Measurements from ENCODE around the gene POLR3E.
"Not testable (repeated sequence)": the region's sequence is repeated elsewhere in the genome, so short reads cannot be mapped to it uniquely, and the experiment has no call there.

Gene POLR3E

DNA sequence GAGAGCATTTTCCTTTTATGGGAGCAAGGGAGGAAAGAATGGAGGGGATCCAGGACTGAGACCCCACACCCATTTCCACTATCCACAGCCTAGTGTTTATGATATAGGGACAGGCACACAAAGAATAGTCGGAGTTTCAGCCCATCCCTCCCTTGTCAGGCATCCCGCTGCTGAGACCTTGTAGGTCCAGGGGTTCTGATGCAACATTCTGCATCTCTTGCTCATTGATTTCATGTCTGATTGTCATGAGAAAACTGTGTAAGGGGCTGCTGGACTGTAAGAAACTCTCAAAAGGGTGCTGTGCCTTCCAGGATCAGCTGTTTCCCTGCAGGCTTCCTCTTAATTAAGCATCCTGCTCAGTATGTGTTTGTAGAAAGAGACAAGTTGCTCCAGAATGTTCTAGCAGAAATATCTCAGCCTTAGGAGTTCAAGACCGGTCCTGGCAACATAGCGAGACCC is 5.3 kb upstream of the POLR3E start:
- DNase-seq (ENCODE audit: low read depth in 2 of 2): no peak

GRCh38 chr16:22292320-22292719 is 4.9 kb upstream of the POLR3E start:
- no peak for DNase-seq (ENCODE audit: low read depth in 2 of 2)

DNA sequence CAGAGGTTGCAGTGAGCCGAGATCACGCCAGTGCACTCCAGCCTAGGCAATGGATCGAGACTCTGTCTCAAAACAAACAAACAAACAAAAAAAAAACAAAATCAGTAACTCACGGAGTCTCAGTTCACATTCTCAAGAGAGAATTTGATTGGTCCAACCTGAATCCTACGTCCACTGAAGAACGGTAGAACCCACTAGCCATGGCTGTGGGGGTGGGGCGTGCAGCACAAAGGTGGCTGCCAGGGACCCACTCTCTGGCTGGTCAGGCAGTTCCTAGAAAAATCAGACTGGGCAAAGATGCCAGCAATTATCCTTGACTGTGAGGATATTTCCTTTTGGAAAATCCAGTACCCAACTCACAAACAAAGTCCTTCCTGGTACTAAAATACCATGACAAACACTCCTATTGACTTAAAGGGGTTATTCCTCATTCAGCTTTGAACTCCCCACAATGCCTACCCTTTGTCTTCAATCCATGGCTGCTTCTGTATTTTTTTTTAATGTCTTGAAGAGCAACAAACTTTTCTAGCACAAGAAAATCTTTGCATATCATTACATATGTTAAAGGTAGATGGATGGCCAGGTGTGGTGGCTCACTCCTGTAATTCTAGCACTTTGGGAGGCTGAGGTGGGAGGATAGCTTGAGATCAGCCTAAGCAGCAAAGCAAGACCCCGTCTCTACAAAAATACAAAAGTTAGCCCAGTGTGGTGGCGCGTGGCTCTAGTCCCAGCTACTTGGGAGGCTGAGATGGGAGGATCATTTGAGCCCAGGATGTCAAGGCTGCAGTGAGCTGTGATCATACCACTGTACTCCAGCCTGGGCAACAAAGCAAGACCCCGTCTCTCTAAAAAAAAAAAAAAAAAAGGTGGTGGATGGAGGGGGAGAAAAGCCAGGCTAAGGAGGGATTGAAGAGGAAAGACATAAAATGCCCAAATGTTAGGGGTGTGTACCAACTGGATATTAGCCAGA is 3.8 kb upstream of the POLR3E start:
- no peak for DNase-seq (ENCODE audit: low read depth in 2 of 2)

DNA sequence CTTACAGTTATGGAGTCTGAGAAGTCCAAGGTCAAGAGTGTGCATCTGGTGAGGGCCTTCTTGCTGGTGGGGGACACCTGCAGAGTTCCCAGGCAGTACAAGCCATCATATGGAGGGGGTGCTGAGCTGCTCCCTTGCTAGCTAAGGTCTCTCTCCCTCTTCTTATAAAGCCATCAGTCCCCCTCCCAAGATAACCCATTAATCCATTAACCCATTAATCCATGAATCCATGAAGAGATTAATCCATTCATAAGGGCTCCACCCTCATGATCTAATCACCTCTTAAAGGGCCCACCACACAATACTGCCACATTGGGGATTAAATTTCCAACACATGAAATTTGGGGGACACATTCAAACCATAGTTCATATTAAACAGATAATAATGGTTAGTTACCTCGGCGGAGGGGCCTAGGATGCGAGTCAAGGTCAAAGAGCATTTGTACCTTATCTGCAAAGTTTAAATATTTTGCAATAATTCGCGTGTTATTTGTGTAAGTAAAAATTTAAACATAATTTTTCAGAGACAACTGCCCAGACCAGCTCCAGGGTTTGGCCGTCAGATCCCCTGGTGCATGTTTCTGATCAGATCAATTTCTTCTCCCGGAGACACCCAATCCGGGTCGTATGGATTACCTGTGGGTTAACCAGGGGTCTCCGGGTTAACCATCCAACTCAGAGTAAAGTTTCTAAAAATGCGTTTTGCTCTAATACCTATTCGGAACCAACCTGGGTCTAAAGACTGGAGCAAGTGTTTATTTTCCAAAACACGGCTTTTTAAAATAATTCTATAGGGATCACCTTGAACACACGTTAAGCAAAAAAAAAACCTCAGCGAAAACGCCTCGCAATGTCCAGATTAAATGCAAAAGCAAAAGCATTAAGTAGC is 740 bp upstream of the POLR3E start:
- no peak for DNase-seq (ENCODE audit: low read depth in 2 of 2)

DNA sequence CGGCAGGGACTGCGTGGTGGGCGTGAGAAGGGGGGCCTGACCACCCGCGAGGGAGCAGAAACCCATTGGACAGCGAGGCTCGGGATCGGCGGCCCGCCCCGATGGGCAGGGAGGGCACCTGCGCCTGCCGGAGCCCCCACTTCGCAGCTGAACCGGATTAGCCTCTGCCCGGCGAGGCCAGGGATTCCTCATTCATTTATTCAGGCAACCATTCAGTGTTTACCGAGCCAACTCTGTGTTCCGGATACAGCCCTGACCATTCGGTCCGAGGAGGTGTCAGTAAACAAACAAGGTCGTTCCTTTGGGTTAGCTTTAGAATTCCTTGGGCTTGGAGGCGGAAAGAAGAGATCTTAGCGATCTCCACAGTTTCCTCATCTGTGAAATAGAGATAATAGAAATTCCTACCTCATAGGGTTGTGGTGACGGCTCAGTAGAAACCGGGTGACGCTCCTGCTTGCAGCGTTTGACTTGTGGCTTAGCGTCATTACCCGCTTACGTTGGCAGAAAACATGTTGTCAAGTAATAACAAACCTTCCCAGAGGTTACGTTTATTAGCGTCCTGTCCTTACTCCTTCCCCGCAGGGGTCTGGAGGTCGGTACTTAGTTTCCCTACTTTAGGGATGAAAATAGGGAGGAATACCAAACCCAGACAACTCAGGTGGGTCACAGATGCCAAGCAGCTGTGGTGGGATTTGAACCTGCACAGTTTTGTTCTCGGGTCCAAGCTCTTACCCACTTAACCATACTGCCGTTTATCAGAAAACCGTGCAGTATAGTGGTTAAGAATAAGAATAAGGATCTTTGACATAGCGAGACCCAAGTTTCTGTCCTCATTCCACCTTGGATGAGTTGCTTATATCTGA is 893 bp downstream of the POLR3E start:
- peak; percentile 53 to 54 for DNase-seq (ENCODE audit: low read depth in 2 of 2)

GRCh38 chr16:22299036-22299435 is 1.8 kb downstream of the POLR3E start:
- no peak for DNase-seq (ENCODE audit: low read depth in 2 of 2)

GRCh38 chr16:22300427-22301071 is 3.3 kb downstream of the POLR3E start:
- peak in 1 of 2 donors; percentile 17 for DNase-seq (ENCODE audit: low read depth in 2 of 2)

DNA sequence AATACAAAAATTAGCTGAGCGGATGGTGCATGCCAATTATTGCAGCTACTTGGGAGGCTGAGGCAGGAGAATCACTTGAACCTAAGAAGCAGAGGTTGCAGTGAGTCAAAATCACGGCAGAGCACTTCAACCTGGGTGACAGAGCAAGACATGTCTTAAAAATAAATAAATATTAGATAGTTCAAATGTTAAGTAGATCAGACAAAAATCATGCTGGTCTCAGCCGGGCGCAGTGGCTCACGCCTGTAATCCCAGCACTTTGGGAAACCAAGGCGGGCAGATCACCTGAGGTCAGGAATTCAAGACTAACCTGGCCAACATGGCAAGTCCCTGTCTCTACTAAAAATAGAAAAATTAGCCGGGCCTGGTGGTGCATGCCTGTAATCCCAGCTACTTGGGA is 4.2 kb downstream of the POLR3E start:
- not testable (repeated sequence) for DNase-seq (ENCODE audit: low read depth in 2 of 2)

GRCh38 chr16:22302776-22303363 is 5.7 kb downstream of the POLR3E start:
- no peak for DNase-seq (ENCODE audit: low read depth in 2 of 2)

DNA sequence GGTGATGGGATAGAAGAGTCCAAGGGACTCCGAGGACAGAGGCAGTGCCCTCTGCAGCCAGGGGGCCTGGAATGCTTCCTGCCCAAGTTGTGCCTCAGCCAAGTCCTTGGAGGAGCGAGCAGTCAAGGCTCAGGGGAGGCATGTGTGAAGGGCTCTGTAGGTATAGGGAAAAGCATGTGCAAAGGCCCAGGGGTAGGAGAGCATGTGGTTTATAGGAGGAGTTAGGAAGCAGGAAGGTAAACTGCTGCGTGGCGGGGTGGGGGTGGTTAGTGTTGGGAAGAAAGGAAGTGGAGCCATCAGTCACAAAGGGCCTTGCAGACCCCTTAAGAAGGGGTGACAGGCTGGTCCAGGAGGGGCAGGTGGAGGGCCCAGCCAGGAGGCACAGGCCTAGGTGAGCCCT is 7.2 kb downstream of the POLR3E start:
- DNase-seq (ENCODE audit: low read depth in 2 of 2): no peak

DNA sequence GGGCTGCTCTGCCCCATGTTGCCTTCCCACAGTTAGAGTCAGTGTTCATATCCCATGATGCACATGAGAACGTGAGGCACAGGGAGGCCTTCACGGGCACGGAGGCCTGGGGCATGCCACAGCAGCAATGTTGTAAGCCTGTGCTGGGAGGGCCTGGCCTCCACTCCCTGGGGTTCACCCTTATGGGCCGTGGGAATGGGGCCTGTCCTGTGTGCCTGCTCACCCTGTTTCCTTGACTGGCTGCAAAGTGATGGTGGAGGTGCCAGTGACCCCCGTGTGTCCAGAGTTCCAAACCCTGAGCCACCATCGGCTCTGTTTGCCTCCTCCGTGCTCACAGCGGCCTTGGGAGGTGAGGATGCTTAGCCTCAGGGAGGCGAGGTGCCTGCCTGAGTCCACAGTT is 9.6 kb downstream of the POLR3E start:
- no peak for DNase-seq (ENCODE audit: low read depth in 2 of 2)

GRCh38 chr16:22307838-22308237 is 10.6 kb downstream of the POLR3E start:
- no peak for DNase-seq (ENCODE audit: low read depth in 2 of 2)

DNA sequence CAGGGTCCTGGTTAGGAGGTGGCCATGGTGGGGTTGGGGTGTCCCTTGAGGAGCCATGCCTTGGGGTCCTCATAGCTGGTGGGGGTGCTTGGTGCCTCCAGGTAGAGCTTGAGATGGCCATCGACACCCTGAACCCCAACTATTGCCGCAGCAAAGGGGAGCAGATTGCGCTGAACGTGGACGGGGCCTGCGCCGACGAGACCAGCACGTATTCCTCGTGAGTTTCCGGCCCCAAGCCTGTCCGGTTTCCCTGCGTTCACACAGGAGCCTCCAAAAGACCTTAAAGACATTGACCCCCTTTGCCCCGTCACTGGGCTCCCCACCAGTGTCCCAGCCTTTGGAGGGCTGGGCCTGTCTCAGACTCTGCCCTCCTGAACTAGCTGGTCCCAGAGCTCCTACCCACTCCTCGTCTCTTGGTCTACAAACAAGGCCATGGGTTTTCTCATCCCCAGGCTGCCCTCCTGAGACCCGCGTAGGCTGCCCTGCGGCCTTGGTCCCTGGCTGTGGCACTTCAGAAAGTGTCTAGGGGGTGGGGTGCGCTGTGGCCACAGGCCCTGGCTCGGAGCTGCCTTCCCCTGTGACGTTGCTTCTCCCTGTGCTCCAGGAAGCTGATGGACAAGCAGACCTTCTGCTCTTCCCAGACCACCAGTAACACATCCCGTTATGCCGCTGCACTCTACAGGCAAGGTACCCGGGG is 11.8 kb downstream of the POLR3E start:
- no peak for DNase-seq (ENCODE audit: low read depth in 2 of 2)

DNA sequence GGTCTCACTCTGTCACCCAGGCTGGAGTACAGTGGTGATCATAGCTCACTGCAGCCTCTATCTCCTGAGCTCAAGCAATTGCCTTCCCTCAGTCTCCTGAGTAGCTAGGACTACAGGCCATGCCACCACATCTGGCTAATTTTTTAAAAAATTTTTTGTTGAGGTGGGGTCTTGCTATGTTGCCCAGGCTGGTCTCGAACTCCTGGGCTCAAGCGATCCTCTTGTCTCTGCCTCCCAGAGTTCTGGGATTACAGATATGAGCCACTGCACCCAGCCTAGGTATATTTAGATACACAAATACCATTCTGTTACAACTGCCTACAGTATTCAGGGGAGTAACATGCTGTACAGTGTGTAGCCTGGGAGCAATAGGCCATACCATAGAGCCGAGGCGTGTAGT is 14.3 kb downstream of the POLR3E start:
- DNase-seq (ENCODE audit: low read depth in 2 of 2): no peak

DNA sequence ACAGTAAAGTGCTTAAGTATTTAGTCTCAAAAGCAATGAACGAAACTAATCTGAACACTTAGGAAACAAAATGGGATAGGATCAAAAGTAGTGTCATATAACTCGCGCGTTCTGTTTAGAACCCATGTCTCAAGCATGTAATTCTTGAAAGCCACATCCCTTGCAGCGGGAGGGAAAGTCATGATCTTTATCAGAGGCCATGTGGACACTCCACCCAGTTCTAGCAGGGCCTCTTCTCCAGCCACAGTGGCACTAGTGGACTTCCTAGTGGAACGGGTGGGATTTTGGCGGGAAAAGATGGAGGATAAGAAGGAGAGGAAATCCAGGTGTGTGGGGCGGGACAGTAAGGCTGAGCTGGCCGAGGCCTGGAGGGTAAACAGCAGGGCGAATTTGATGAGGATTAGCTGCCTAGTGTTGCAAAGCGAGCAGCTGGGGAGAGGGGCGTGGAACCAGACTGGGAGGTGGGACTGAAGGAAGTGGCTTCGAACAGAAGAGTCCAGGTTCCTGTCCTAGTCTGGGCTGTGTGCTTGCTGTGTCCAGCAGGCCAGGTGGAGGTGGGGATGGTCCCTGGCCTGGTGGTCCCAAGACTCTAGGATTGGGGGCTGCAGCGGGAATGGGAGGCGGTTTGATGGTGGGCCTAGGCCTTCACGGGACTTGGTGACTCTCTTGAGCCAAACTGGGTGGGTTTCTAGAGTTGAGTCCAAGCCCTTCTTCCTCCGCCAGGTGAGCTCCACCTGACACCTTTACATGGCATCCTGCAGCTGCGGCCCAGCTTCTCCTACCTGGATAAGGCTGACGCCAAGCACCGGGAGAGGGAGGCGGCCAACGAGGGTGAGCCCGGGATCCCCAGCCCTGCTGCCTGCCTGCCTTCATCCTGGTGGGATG is 15.9 kb downstream of the POLR3E start:
- no peak for DNase-seq (ENCODE audit: low read depth in 2 of 2)

GRCh38 chr16:22313876-22314470 is 16.8 kb downstream of the POLR3E start:
- DNase-seq (ENCODE audit: low read depth in 2 of 2): no peak

GRCh38 chr16:22314661-22315626 is 17.7 kb downstream of the POLR3E start:
- DNase-seq (ENCODE audit: low read depth in 2 of 2): no peak

Data from stimulated activated CD8-positive, alpha-beta memory T cell treated with anti-CD3 and anti-CD28 coated beads, Interleukin-7, amount 100 ng/mL, for 4 hours (primary cell).